Activated CD4-positive, alpha-beta T cell treated with anti-CD3 and anti-CD28 coated beads, Interleukin-2, amount 50 U/mL, for 48 hours (primary cell): ENCODE measurements around the gene EEF1AKMT4.
"Not testable (repeated sequence)": the region's sequence is repeated elsewhere in the genome, so short reads cannot be mapped to it uniquely, and the experiment has no call there.

Experiments
- DNase-seq, 2 experiments: peaks; one replicate each; pipeline ENCODE4 v3.0.0-alpha.2; 2020

EEF1AKMT4 gene

DNA sequence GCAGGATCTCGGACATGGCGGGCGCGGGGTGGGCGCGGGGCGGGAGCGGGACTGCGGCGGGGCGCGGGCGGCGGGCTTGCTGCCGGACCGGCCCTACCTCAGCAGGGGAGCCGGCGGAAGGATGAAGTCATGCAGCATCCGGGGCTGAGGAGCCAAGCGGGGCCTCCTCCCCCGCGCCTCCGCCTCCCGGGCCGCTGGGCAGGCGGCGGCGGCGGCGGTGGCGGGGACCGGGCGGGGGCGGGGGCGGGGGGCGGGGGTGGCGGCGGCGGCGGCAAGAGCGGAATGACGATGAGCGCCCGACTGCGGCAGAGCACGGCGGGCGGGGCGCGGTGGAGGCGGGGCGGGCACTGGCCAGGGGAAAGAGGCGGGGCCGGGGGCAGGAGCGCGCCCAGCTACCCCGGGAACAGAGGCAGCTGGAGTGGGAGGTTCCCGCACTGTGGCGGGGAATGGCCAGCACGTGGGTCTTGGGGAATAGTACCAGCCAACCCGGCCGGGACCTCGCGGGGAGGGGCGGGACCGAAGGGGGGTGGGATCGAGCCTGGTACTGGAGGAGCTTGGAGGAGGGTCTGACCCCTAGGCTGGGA is 11.9 kb downstream of the EEF1AKMT4 start, which contains the start of gene CAMK2N2:
TSS of gene CAMK2N2 (minus strand) at position 284 of the 584 bp plus-strand sequence. CDS start at position 16, 268 bp downstream.
- DNase-seq = peak; percentile 67 to 70

DNA sequence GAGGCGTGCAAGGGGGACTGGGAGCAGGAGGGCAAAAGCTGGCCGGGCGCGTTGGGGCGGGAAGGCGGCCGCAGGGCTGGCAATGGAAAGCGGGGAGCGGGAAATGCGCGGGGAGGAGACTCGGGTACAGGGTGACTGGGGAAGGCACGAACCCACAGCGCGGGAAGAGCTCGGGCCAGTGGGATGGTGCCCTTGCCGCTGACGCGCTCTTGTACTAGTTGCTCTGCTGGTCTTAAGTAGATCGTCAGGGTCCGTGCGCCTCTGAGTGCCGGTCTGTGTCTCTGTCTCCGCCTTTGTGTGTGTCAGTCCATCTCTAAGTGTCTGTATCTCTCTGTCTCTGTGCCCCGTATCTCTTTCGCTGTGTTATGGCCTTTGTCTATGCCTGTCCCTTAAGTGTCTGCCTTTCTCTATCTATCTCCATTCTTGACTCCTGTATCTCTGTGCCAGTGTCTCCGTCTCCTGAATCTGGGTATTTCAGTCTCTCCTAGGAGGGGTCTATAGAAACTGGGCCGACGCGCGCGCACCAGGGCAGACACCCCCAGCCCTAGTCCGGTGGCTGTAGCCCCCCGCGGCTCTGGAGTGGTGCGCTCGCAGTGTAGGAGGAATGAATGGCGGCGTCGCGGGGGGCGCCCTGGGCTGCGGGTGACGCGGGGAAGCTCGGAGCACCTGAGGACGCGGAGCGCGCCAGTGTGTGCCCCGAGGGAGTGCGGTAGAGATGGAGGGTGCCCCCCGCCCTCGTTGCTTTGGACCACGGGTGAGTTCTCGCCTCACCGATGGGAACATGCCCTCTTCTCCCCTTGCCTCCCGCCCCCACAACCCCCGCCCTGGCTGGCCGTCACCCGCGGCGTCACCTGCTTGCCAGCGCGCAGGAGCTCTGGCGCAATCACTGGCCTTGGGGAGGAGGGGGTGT is 12.6 kb downstream of the EEF1AKMT4 start:
- peak; percentile 27 to 41 for DNase-seq

DNA sequence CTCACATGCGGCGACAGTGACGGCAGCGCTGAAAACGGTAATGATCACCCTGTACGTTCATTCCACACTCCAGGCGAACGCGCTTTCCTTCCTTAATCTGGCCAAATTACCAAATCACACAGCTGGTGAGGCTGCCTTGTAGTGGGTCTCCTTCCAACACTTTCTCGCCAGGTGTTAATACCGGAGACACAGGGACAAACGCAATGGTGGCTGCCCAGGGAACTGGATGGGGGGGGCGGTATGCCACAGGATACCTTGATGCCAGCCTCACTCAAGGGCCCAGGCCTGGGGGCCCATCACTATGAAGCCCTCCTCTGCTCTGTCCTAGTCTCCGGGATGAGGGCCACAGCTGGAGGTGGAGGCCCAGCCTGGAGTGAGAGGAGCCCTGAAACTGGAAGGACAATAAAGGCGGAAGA is 13.3 kb downstream of the EEF1AKMT4 start:
- no peak for DNase-seq

DNA sequence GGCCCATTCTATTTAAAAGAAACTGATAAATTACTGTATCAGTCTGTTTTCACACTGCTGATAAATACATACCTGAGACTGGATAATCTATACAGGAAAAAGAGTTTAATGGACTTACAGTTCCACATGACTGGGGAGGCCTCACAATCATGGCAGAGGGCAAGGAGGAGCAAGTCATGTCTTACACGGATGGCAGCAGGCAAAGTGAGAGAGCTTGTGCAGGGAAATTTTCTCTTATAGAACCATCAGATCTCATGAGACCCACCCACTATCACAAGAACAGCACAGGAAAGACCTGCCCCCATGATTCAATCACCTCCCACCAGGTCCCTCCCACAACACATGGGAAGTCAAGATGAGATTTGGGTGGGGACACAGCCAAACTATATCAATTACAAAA is 17.8 kb downstream of the EEF1AKMT4 start:
- DNase-seq = not testable (repeated sequence)

DNA sequence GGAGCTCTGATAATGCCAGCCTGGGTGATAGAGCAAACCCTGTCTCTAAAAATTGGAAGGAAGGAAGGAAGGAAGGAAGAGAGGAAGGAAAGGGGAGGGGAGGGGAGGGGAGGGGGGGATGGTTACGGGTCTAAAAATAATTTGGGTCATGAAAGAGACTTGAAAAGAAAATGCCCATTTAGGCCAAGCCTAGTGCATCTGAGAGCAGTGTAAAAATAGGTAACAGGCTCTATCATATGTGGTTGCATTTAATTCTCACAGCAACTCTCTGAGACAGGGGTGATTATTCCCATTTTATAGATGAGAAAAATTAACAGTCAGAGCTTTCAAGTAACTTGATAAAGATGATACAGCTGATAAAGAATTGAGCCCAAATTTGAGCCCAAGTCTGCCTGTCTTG is 22.8 kb downstream of the EEF1AKMT4 start:
- no peak for DNase-seq

DNA sequence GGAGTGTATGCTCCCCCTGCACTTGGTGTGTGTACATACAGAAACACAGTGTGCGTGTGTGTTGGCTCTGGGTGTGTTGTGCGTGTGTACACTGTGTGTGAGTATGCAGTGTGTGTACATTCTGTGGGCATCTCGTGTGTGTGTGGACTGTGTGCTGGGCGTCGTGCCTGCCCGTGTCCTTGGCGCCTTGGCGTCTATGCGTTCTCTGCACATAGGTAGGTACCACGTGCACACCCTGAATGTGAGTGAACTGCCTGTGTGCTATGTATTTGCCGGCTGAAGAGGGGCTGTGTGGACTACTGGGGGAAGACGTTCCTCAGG is 25.9 kb downstream of the EEF1AKMT4 start:
- no peak for DNase-seq

DNA sequence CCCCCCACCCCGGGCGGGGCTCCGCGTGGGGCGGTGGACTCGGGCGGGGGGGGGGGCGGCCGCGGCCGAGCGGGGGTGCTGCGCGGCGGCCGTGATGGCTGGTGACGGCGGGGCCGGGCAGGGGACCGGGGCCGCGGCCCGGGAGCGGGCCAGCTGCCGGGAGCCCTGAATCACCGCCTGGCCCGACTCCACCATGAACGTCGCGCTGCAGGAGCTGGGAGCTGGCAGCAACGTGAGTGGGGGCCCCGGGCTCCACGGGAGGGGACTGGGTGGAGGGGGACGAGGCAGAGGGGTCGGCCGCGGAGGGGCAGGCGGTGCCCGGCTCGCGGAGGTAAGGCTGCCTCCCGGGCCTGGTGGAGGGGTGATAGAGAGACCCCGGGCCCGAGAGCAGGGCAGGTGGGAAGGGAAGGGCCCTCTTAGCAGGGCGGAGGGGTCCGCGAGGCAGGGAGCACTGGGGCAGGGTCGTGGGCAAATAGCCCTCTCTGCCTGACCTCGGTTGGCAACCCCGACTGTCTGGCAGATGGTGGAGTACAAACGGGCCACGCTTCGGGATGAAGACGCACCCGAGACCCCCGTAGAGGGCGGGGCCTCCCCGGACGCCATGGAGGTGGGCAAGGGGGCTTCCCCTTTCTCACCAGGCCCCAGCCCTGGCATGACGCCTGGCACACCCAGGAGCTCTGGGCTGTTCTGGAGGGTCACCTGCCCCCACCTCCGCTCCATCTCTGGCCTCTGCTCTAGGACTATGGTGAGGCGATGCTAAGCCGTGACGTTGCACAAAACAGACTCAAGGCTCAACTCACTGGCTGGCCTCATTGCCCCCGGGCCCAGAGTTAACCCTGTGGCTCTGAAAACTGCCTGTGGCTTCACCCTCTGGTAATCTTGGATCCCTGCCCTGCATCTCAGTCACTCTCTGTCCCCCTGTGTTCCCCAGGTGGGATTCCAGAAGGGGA is 26.8 kb downstream of the EEF1AKMT4 start, which contains the start of gene ECE2:
TSS of gene ECE2 (plus strand) at position 62 of the 950 bp plus-strand sequence. CDS start at position 194, 132 bp downstream.
- DNase-seq = no peak

DNA sequence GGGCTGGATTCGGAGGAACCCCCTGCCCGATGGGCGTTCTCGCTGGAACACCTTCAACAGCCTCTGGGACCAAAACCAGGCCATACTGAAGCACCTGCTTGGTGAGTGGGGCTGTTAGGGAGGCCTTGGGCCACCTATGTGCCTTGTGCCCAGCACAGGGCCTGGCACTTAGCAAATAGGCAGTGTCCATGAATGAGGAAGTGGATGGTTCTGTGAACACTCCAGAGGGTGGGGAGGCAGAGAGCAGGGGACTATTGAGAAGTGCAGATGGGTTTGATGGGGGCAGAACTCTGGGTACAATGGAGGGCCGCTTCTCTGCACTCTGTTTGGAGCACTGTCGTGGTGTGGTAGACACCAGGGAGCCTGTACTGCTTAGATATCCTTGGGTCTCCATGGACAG is 27.9 kb downstream of the EEF1AKMT4 start:
- DNase-seq = no peak

DNA sequence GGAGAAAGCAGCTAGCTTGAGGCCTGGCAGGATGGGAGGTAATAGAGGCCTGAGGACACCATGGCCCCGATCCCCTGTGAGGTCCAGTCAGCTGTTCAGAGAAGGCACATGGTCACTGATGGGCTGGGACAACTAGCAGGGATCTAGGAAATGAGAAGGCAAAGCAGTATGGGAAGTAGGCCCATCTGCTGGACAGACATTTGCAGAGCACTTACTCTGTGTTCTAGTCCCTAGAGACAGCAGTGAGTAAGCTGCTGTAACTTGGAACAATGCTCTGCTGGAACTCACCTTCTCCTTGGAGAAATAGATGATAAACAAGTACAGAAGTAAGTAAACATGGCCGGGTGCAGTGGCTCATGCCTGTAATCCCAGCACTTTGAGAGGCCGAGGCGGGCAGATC is 33.5 kb downstream of the EEF1AKMT4 start:
- no peak for DNase-seq

DNA sequence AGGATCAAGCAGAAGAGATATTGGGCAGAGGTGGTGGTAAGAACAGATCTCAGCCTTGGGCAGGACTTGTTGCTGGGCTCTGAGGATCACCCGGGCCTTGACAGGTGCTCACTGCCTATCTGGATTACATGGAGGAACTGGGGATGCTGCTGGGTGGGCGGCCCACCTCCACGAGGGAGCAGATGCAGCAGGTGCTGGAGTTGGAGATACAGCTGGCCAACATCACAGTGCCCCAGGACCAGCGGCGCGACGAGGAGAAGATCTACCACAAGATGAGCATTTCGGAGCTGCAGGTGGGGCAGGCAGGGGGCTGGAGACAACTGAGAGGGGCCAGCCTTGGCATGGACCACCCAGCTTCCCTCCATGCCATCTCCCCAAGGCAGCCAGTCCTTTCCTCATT is 34.2 kb downstream of the EEF1AKMT4 start:
- DNase-seq = no peak

DNA sequence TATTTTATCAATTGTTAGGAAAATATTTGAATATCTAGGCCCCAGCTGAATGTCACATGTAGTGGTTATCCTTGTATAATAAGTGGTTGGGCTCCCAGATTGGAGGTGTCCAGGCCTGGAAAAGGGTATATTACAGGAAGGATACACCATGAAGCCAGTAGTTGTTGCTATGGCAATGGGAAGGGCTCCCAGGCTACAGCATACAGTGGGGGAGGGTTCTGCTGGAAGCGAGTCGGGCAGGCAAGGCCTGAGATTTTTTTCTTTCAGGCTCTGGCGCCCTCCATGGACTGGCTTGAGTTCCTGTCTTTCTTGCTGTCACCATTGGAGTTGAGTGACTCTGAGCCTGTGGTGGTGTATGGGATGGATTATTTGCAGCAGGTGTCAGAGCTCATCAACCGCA is 35.2 kb downstream of the EEF1AKMT4 start:
- peak; percentile 26 to 41 for DNase-seq

DNA sequence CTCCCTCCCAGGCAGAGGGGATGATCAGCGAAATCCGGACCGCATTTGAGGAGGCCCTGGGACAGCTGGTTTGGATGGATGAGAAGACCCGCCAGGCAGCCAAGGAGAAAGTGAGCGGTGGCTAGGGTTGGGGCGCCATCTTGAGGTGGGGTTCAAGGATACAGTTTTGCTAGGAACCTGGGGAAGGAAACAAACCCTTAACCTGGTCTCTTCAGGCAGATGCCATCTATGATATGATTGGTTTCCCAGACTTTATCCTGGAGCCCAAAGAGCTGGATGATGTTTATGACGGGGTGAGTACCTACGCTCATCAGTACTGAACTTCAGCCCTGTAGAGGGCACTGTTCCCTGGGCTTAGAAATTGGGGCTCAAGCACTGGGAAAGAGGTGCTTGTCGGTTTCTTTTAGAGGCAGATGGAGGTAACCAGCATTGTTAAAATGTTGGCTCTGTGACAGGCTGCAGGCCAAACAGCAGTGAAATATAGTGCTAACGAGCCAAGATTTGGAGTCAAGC is 40.0 kb downstream of the EEF1AKMT4 start:
- peak; percentile 76 to 81 for DNase-seq

DNA sequence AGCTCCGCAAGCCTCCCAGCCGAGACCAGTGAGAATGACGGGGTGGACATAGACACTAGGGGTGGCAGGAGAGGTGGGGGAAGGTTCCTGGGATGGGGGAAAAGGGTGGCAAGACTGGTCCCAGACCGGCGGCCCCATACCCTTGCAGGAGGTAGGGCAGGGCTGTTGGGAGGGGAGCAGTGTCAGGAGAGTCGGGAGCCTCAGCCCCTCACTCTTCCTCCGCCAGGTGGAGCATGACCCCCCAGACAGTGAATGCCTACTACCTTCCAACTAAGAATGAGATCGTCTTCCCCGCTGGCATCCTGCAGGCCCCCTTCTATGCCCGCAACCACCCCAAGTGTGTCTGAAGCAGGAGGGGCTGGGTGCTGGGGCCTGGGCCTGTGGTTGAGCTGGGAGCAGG is 40.9 kb downstream of the EEF1AKMT4 start:
- DNase-seq = no peak

DNA sequence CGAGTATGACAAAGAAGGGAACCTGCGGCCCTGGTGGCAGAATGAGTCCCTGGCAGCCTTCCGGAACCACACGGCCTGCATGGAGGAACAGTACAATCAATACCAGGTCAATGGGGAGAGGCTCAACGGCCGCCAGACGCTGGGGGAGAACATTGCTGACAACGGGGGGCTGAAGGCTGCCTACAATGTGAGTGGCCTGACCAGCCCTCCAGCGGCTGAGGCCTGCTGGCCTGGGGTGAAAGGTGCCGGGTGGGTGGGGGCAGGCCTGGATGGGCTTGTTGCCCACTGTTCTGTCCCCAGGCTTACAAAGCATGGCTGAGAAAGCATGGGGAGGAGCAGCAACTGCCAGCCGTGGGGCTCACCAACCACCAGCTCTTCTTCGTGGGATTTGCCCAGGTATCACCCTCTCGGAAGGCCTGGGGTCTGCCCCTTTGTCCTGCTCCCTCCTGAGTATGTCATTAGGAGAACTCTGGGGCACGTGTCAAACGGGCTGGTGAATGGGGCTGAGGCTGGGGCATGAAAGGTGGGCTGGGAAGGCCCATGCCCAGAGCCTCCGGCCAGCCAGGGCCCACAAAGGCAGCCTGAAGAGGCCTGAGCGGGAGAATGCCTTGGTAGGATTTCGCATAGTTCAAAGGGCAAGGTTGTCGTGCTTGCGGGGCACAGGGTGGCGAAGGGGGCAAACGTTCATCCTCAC is 41.7 kb downstream of the EEF1AKMT4 start:
- no peak for DNase-seq

DNA sequence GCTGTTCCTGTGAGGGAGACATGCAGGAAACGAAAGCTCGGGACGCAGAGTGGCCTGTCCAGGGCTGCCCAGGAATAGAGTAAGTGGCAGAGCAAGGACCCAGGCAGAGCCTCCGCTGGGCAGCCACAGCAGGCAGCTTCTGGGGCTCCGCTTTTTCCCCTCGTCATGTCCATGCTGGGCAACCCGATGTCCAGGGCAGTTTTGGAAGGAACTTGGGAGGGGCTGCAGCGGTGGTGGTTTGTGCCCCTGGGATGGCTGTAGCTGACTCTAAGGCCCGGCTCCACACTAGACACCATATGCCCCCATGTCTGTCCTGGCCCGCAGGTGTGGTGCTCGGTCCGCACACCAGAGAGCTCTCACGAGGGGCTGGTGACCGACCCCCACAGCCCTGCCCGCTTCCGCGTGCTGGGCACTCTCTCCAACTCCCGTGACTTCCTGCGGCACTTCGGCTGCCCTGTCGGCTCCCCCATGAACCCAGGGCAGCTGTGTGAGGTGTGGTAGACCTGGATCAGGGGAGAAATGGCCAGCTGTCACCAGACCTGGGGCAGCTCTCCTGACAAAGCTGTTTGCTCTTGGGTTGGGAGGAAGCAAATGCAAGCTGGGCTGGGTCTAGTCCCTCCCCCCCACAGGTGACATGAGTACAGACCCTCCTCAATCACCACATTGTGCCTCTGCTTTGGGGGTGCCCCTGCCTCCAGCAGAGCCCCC is 42.4 kb downstream of the EEF1AKMT4 start:
- DNase-seq = no peak

DNA sequence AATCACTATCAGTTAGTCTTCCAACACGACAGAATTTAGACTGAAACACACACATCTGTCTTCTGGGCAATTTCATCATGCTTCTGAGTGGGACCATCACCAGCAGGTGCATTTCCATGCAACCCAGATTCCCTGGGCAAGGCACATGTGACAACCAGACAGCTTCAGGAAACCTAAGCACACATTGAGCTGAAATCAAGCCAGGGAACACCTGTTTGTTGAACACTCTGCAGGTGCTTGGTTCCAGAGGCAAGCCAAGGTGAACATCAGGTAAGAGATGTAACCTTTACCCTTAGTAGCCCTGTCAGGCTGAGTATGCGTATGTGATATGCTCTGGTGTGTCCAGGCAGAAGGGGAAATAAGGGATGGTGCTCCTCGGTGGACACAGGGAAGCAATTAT is 46.3 kb downstream of the EEF1AKMT4 start:
- no peak for DNase-seq

DNA sequence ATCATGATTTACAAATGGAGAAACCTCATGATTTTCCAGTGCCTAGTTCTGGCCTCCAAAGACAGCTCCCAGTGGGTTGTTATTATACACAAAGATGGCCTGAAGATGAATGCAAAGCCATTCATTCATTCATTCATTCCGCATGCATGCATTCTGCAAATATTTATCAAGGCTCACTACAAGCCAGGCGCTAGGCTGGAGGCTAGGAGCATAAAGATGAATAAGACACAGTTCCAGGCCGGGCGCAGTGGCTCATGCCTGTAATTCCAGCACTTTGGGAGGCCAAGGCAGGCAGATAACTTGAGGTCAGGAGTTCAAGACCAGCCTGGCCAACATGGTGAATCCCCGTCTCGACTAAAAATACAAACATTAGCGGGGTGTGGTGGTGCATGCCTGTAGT is 47.1 kb downstream of the EEF1AKMT4 start:
- DNase-seq = no peak

DNA sequence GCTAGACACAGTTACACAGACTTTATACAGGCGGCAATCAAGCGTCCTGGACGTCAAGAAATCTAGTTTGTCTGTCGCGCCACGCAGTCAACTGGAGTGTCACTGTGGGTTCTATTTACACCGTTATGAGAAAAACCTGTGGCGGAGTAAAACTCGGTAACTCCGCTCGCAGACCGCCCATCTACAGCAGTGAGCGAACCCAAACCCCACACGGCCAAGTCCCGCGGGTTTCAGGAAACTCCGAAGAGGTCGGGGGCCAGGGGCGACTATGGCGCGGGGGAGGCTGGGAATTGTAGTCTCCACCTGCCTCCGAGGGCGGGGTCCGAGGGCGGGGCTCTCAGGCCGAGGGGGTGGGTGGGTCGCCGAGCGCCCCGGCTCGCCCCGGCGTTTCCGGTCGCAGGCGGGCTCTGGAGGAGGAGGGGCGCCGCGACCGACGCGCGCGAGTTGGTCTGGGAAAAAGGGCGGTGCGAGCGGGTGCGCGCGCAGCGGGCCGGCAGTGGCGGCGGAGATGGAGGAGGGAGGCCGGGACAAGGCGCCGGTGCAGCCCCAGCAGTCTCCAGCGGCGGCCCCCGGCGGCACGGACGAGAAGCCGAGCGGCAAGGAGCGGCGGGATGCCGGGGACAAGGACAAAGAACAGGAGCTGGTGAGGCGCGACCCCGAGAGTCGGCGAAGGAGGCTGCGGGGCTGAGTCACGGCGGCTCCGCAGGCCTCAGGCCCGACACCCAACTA is 49.5 kb downstream of the EEF1AKMT4 start, which contains the start of gene PSMD2:
TSS of gene PSMD2 (plus strand) at position 483 of the 729 bp plus-strand sequence. CDS start at position 509, 26 bp downstream.
- peak; percentile 98 to 99 for DNase-seq

DNA sequence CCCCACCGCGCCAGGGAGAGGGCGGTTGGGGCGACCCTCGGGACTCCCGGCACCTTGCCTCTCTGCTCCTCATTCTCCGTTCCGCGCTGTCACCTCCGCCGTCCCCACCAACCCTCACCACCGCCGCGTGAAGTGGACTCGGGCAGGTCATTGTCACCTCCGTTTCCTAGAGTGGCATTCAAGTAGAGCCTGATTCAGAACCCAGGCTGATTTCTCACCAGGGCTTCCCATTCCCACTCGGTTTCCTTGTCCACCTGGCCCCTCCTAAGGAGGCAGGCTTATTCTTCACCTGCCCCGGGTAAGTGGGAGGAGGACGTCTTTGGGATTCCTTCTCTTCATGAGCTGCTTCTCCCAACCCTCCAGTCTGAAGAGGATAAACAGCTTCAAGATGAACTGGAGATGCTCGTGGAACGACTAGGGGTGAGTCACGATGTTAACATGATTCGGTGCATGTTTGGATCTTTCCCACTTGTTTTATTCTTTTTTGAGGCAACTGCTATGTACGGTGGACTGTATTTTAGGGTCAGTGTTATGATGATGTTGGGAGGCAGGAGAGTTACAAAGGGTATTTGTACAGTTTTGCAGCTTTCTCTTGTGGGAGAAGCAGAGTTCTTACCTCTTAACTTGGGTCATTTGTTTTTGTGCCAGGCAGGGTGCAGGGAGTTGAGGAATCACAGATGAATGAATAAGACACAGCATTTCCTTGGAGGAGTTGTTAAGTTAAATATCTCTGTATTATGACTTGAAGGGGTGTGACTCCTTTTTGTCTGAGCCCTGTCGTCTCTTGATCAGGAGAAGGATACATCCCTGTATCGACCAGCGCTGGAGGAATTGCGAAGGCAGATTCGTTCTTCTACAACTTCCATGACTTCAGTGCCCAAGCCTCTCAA is 50.3 kb downstream of the EEF1AKMT4 start:
- no peak for DNase-seq

DNA sequence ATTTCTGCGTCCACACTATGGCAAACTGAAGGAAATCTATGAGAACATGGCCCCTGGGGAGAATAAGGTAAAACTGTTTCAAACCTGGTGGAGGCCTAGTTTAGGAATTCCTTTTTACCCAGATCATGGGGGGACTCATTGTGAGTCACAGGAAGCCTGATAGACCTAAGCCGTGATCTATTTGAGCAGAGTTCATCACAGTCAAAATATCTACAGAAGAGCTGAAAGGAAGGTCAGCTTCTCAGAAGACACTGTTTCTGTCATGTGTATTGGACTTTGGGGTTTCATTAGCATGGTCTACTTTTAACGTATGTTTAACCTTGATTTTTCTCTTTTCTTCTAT is 50.9 kb downstream of the EEF1AKMT4 start:
- no peak for DNase-seq
